ENCODE data around the gene CCT8L2.
A peak's percentile ranks its signal among the peaks of the same experiment; 100 is the strongest.
"Not testable (repeated sequence)": the region's sequence is repeated elsewhere in the genome, so short reads cannot be mapped to it uniquely, and the experiment has no call there.

Gene CCT8L2

GRCh38 chr22:16603448-16603768 lies 10.8 kb upstream of the CCT8L2 start:
- Histone ChIP-seq H3K27me3 (replicated peaks in 2 of 5; ENCODE audit: control insufficient read depth in 4 of 5, insufficient read depth in 5 of 5, low read length in 4 of 5) (peaks cover 0 to 15% (median 4%) of the 10 kb centered on the region in 5 experiments), H3K36me3 (ENCODE audit: control insufficient read depth in 4 of 4, insufficient read depth in 4 of 4, low read length in 3 of 4) (no peaks in the 10 kb centered on the region), H3K4me3 (ENCODE audit: control insufficient read depth in 1 of 7, extremely low read depth in 1 of 7, insufficient read depth in 4 of 7, low read depth in 2 of 7, low read length in 6 of 7) (peak overlapping the region in 6 of 7 experiments; percentile 56 to 82 (median 68)), H3K4me1 (ENCODE audit: control extremely low read depth in 1 of 4, control insufficient read depth in 4 of 4, insufficient read depth in 4 of 4, low read length in 3 of 4) (peaks cover 0 to 26% (median 6%) of the 10 kb centered on the region in 4 experiments), H3K9me3 (ENCODE audit: control extremely low read depth in 1 of 5, control insufficient read depth in 4 of 5, insufficient read depth in 2 of 5, low read depth in 1 of 5, low read length in 4 of 5) (no peaks in the 10 kb centered on the region), H3K27ac (ENCODE audit: insufficient read depth in 1 of 2, low read depth in 1 of 2, low read length in 2 of 2, poor library complexity in 1 of 2, severe bottlenecking in 2 of 2) (peak overlapping the region in 1 of 2 experiments; percentile 73)
- ChIA-PET POLR2A (no interaction called here), CTCF (no interaction called here)
- 0% methylated on average over 1 of the region's 6 CpGs for WGBS (ENCODE audit: insufficient coverage)
- DNase-seq, result peak in 2 of 3 donors; percentile 17 to 28

DNA sequence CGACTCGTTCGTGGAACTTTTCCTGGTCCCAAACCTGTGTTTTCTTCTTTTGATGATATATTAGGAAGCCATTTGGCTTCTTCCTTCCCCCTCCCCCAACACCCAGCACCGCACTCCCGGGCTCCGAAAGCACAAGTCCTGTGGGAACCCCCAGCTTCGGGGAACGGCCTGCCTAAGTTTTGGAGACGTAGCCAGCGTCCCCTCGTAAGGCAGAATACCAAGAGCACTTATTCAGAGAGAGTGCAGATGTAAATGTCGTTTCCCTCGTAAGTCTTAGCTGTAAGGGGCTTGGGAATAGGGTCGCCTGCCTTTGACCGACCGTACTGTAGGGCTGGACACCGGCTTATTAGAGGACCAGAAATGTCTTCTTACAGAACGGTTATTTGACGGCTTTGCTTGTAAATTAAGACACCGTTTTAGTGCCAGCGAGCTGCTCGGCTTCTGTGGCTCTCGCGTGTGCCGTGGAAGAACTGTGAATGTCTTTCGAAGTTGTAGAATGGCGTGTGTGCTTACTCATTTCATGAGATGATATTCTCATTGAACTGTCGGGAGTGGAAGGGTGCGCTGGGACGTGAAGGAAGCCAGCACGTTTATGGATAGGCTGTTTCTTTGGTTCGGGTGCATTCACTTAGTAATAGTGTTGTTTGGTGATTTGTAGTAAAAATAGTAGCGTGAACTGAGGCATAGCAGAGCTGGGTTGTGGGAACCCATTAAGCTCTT lies 10.3 kb upstream of the CCT8L2 start:
- H3K9me3 ChIP-seq (ENCODE audit: control extremely low read depth in 1 of 5, control insufficient read depth in 4 of 5, insufficient read depth in 2 of 5, low read depth in 1 of 5, low read length in 4 of 5); CTCF ChIA-PET; POLR2A ChIA-PET; H3K36me3 ChIP-seq (ENCODE audit: control insufficient read depth in 4 of 4, insufficient read depth in 4 of 4, low read length in 3 of 4): not testable (repeated sequence)
- DNase-seq, result peak in 2 of 3 donors; percentile 23 to 40
- peaks cover 0 to 26% (median 6%) of the 10 kb centered on the region in 4 experiments for H3K4me1 ChIP-seq (ENCODE audit: control extremely low read depth in 1 of 4, control insufficient read depth in 4 of 4, insufficient read depth in 4 of 4, low read length in 3 of 4)
- 4% methylated on average over 25 of the region's 33 CpGs for WGBS (ENCODE audit: insufficient coverage)
- peak overlapping the region; percentile 44 to 82 (median 66) for H3K4me3 ChIP-seq (ENCODE audit: control insufficient read depth in 1 of 7, extremely low read depth in 1 of 7, insufficient read depth in 4 of 7, low read depth in 2 of 7, low read length in 6 of 7)
- peak overlapping the region in 1 of 2 experiments; percentile 73 for H3K27ac ChIP-seq (ENCODE audit: insufficient read depth in 1 of 2, low read depth in 1 of 2, low read length in 2 of 2, poor library complexity in 1 of 2, severe bottlenecking in 2 of 2)
- peaks cover 0 to 12% (median 4%) of the 10 kb centered on the region in 5 experiments for H3K27me3 ChIP-seq (replicated peaks in 2 of 5; ENCODE audit: control insufficient read depth in 4 of 5, insufficient read depth in 5 of 5, low read length in 4 of 5)

DNA sequence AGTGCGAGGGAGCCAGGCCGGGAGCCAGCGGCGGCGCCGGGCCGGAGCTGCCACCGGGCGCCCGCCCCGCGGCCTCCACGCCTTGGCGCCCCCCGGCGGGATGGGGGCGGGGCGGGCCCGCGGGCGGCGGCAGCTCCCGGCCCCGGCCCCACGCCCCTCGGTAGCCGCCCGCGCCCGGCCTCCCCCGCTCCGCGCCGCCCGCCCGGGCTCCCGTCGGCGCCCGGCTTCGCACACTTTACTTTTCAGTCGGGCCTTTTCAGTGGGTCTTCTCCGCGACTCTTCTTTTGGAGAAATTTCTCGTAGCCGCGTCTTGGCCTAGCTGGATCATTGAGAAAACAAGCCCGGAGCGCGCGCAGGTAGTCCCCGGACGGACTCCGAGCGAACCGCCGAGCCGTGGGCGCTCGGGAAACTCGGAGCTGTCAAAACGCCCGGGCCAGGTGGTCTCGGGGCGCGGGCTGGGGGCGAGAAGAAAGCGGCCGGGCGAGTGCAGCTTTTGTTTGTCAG lies 9.7 kb upstream of the CCT8L2 start:
- CTCF ChIA-PET; H3K36me3 ChIP-seq (ENCODE audit: control insufficient read depth in 4 of 4, insufficient read depth in 4 of 4, low read length in 3 of 4); H3K9me3 ChIP-seq (ENCODE audit: control extremely low read depth in 1 of 5, control insufficient read depth in 4 of 5, insufficient read depth in 2 of 5, low read depth in 1 of 5, low read length in 4 of 5); POLR2A ChIA-PET: not testable (repeated sequence)
- H3K27me3 ChIP-seq (replicated peaks in 2 of 5; ENCODE audit: control insufficient read depth in 4 of 5, insufficient read depth in 5 of 5, low read length in 4 of 5), result peaks cover 0 to 12% (median 4%) of the 10 kb centered on the region in 5 experiments
- peak in 1 of 3 donors; percentile 22 for DNase-seq
- H3K4me3 ChIP-seq (ENCODE audit: control insufficient read depth in 1 of 7, extremely low read depth in 1 of 7, insufficient read depth in 4 of 7, low read depth in 2 of 7, low read length in 6 of 7), result peak overlapping the region; percentile 48 to 82 (median 66)
- peaks cover 0 to 26% (median 6%) of the 10 kb centered on the region in 4 experiments for H3K4me1 ChIP-seq (ENCODE audit: control extremely low read depth in 1 of 4, control insufficient read depth in 4 of 4, insufficient read depth in 4 of 4, low read length in 3 of 4)
- H3K27ac ChIP-seq (ENCODE audit: insufficient read depth in 1 of 2, low read depth in 1 of 2, low read length in 2 of 2, poor library complexity in 1 of 2, severe bottlenecking in 2 of 2), result peak overlapping the region in 1 of 2 experiments; percentile 73
- under 1% methylated on average over 62 of the region's 70 CpGs for WGBS (ENCODE audit: insufficient coverage)

- no peaks in the 10 kb centered on the region for H3K9me3 ChIP-seq (ENCODE audit: control extremely low read depth in 1 of 5, control insufficient read depth in 4 of 5, insufficient read depth in 2 of 5, low read depth in 1 of 5, low read length in 4 of 5)
- CTCF ChIA-PET, result no interaction called here
- 0% methylated on average over 48 of the region's 100 CpGs for whole genome bisulfite sequencing (ENCODE audit: insufficient coverage)
- peak; percentile 46 to 78 (median 72) for DNase-seq
- peak overlapping the region in 1 of 2 experiments; percentile 68 for H3K27ac ChIP-seq (ENCODE audit: insufficient read depth in 1 of 2, low read depth in 1 of 2, low read length in 2 of 2, poor library complexity in 1 of 2, severe bottlenecking in 2 of 2)
- POLR2A ChIA-PET, result no interaction called here
- H3K4me3 ChIP-seq (ENCODE audit: control insufficient read depth in 1 of 7, extremely low read depth in 1 of 7, insufficient read depth in 4 of 7, low read depth in 2 of 7, low read length in 6 of 7), result peak overlapping the region in 6 of 7 experiments; percentile 42 to 82 (median 64)
- H3K4me1 ChIP-seq (ENCODE audit: control extremely low read depth in 1 of 4, control insufficient read depth in 4 of 4, insufficient read depth in 4 of 4, low read length in 3 of 4), result peaks cover 0 to 26% (median 6%) of the 10 kb centered on the region in 4 experiments
- no peaks in the 10 kb centered on the region for H3K36me3 ChIP-seq (ENCODE audit: control insufficient read depth in 4 of 4, insufficient read depth in 4 of 4, low read length in 3 of 4)
- peaks cover 0 to 12% (median 4%) of the 10 kb centered on the region in 5 experiments for H3K27me3 ChIP-seq (replicated peaks in 2 of 5; ENCODE audit: control insufficient read depth in 4 of 5, insufficient read depth in 5 of 5, low read length in 4 of 5)
Measured at GRCh38 chr22:16601437-16602223, 9.0 kb upstream of the CCT8L2 start.

DNA sequence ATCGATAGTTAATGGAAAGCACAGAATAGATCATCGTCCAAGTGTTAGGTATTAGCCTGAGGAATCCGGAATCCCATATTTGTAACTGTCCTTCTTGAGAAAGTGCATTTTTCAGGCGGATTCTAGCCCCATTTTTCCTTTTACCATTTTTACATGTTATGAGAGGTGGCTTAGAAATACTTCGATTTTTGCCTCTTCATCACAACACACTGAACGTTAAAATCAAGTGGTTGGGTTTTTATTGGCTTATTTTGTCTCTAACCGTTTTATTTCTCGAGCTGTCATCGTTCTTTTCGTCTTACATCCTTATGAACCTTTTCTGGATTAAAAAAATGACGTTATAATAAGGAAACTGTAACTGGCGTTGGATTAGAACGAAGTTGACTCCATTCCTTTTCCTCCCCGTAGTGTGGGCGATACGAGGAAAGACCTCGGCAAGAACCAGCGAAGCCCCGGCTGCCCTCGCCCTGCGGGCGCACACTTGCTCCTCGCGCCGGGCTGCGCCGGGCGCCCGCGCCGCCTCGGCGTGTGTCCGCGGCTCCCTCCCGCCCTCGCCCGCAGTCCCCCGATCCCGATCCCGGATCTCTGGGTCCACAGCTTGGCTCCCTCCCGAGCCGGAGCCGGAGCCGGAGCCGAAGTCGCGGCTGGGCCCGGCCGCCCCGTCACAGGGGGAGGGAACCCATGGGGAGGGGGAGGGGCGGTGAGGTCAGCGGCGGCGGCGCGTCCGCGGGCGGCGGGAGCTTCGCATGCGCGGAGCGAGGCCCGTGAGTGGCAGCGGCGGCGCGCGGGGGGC lies 8.2 kb upstream of the CCT8L2 start:
- POLR2A ChIA-PET; H3K9me3 ChIP-seq (ENCODE audit: control extremely low read depth in 1 of 5, control insufficient read depth in 4 of 5, insufficient read depth in 2 of 5, low read depth in 1 of 5, low read length in 4 of 5); CTCF ChIA-PET; H3K36me3 ChIP-seq (ENCODE audit: control insufficient read depth in 4 of 4, insufficient read depth in 4 of 4, low read length in 3 of 4): not testable (repeated sequence)
- peak; percentile 82 to 91 (median 88) for DNase-seq
- 3% methylated on average over 33 of the region's 71 CpGs for WGBS (ENCODE audit: insufficient coverage)
- peaks cover 0 to 26% (median 6%) of the 10 kb centered on the region in 4 experiments for H3K4me1 ChIP-seq (ENCODE audit: control extremely low read depth in 1 of 4, control insufficient read depth in 4 of 4, insufficient read depth in 4 of 4, low read length in 3 of 4)
- H3K27ac ChIP-seq (ENCODE audit: insufficient read depth in 1 of 2, low read depth in 1 of 2, low read length in 2 of 2, poor library complexity in 1 of 2, severe bottlenecking in 2 of 2), result peak overlapping the region in 1 of 2 experiments; percentile 74
- peaks cover 0 to 12% (median 4%) of the 10 kb centered on the region in 5 experiments for H3K27me3 ChIP-seq (replicated peaks in 2 of 5; ENCODE audit: control insufficient read depth in 4 of 5, insufficient read depth in 5 of 5, low read length in 4 of 5)
- H3K4me3 ChIP-seq (ENCODE audit: control insufficient read depth in 1 of 7, extremely low read depth in 1 of 7, insufficient read depth in 4 of 7, low read depth in 2 of 7, low read length in 6 of 7), result peak overlapping the region; percentile 46 to 82 (median 66)

DNA sequence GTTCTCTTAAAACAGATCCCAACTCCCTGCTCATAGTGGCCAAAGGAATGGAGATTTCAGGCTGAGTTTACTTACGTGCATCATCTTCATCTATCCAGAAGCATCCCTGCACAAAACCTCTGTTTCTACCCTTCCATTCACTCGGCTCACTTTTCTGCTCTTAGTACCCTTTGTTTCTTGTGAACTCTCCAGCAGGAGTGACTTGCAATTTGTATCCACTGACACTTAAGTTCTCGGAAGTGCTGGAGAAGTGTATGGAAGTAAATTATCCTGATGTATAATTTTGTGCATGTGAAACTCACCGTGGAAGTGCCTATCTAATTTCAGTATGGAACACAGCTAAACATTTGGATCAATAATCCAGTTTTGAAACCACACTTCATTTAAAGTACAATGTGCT lies 7.0 kb upstream of the CCT8L2 start:
- POLR2A ChIA-PET; H3K9me3 ChIP-seq (ENCODE audit: control extremely low read depth in 1 of 5, control insufficient read depth in 4 of 5, insufficient read depth in 2 of 5, low read depth in 1 of 5, low read length in 4 of 5); H3K27me3 ChIP-seq (replicated peaks in 2 of 5; ENCODE audit: control insufficient read depth in 4 of 5, insufficient read depth in 5 of 5, low read length in 4 of 5); H3K27ac ChIP-seq (ENCODE audit: insufficient read depth in 1 of 2, low read depth in 1 of 2, low read length in 2 of 2, poor library complexity in 1 of 2, severe bottlenecking in 2 of 2); H3K36me3 ChIP-seq (ENCODE audit: control insufficient read depth in 4 of 4, insufficient read depth in 4 of 4, low read length in 3 of 4); CTCF ChIA-PET: not testable (repeated sequence)
- Histone ChIP-seq H3K4me3 (ENCODE audit: control insufficient read depth in 1 of 7, extremely low read depth in 1 of 7, insufficient read depth in 4 of 7, low read depth in 2 of 7, low read length in 6 of 7) (peak overlapping the region in 1 of 7 experiments; percentile 82), H3K4me1 (ENCODE audit: control extremely low read depth in 1 of 4, control insufficient read depth in 4 of 4, insufficient read depth in 4 of 4, low read length in 3 of 4) (peaks cover 0 to 24% (median 4%) of the 10 kb centered on the region in 4 experiments)
- WGBS (ENCODE audit: insufficient coverage), result 57% methylated on average over 1 of the region's 4 CpGs
- peak in 2 of 3 donors; percentile 24 for DNase-seq

Data from common myeloid progenitor, CD34-positive (primary cell).